GM12878 (cell line): ENCODE measurements around the gene NFAT5. TPM values are rescaled to one million over a fixed set of nuclear protein-coding genes. Genes with fewer than 3 reads are reported as not detected.

Experiments
- ATAC-seq: fragments of 200-7000 bp; cut with Tn5 transposase; 3 replicates; pipeline ENCODE4 v1.9.1; 2020; ENCODE audit warnings: mild to moderate bottlenecking, moderate library complexity
- BruUV-seq: library from RNA; stranded (reverse); fragments of 400-500 nt; replicated peaks from 2 replicates; lab custom pipeline; 2021; lab: Mats Ljungman, UMichigan
- CTCF ChIA-PET: fragments of 300-600 bp; sonication (Branson Sonifier 250); formaldehyde crosslinking; extraction: SDS; loops from one replicate; lab custom pipeline; 2021; ENCODE audit warnings: inconsistent platforms; lab: Yijun Ruan, JAX
- POLR2A ChIA-PET: fragments of 350-600 bp; formaldehyde crosslinking; extraction: SDS; loops from one replicate; lab custom pipeline; 2021; ENCODE audit warnings: inconsistent platforms; lab: Charles Lee
- RAD21 ChIA-PET: fragments of 300-600 bp; sonication (Branson Sonifier 250); formaldehyde crosslinking; loops from one replicate; lab custom pipeline; 2023; ENCODE audit warnings: antibody characterized with exemption; ENCODE audit not compliant: unreplicated experiment; lab: Charles Lee
- SMC1A ChIA-PET: fragments of 300-600 bp; sonication (Branson Sonifier 250); formaldehyde crosslinking; loops from one replicate; lab custom pipeline; 2023; ENCODE audit not compliant: unreplicated experiment, uncharacterized antibody; lab: Charles Lee
- DNase-seq: peaks from one replicate; pipeline ENCODE4 v3.0.0-alpha.2; 2011; ENCODE audit warnings: low read depth, low spot score
- FAIRE-seq: peaks from 3 replicates; lab custom pipeline; 2011; peaks lifted over from hg19 to GRCh38; lab: Jason Lieb, UNC
- H2AFZ ChIP-seq: 2 replicates; pipeline ENCODE4 v1.6.0; 2011; ENCODE audit warnings: low read depth, low read length, control low read depth; ENCODE audit not compliant: control insufficient read depth
- H3K27ac ChIP-seq: 2 replicates; pipeline ENCODE4 v1.5.1; 2011; ENCODE audit warnings: control low read depth; ENCODE audit not compliant: control insufficient read depth, insufficient read depth
- H3K27me3 ChIP-seq, 2 experiments: replicated peaks in 1 of 2; 2 replicates each; pipeline versions ENCODE4 v1.6.0 to v1.6.1; 2011; ENCODE audit warnings: low read length in 1 of 2; ENCODE audit not compliant: control insufficient read depth in 2 of 2, insufficient read depth in 2 of 2
- H3K36me3 ChIP-seq, 2 experiments: 2 replicates each; pipeline ENCODE4 v1.5.1; 2011; ENCODE audit warnings: low read length in 1 of 2; ENCODE audit not compliant: control insufficient read depth in 2 of 2, insufficient read depth in 2 of 2
- H3K4me1 ChIP-seq: 2 replicates; pipeline ENCODE4 v1.6.1; 2011; ENCODE audit warnings: mild to moderate bottlenecking, low read length, moderate library complexity, mixed read lengths; ENCODE audit not compliant: control insufficient read depth, insufficient read depth
- H3K4me2 ChIP-seq: 2 replicates; pipeline ENCODE4 v1.6.0; 2011; ENCODE audit warnings: control low read depth; ENCODE audit not compliant: control insufficient read depth, insufficient read depth
- H3K4me3 ChIP-seq: fragments of 200-600 bp; sonication (generic); 2 replicates; pipeline ENCODE4 v1.5.1; 2016
- H3K79me2 ChIP-seq: 2 replicates; pipeline ENCODE4 v1.6.0; 2011; ENCODE audit warnings: low read length; ENCODE audit not compliant: control insufficient read depth, insufficient read depth
- H3K9ac ChIP-seq: 2 replicates; pipeline ENCODE4 v1.8.0; 2011; ENCODE audit warnings: low read length, control low read depth, mixed read lengths; ENCODE audit not compliant: control insufficient read depth, insufficient read depth
- H3K9me3 ChIP-seq: replicated peaks from 3 replicates; pipeline ENCODE4 v1.5.1; 2011; ENCODE audit warnings: mild to moderate bottlenecking, low read length; ENCODE audit not compliant: control insufficient read depth, insufficient read depth
- H4K20me1 ChIP-seq: 2 replicates; pipeline ENCODE4 v1.6.0; 2011; ENCODE audit not compliant: control insufficient read depth, insufficient read depth
- DPF2 ChIP-seq: fragments of 450-650 bp; IDR thresholded peaks from 2 replicates; pipeline ENCODE4 v1.6.1; 2017; ENCODE audit warnings: mild to moderate bottlenecking
- EGR1 ChIP-seq, 2 experiments: IDR thresholded peaks; 1 replicate in 1 of 2; 2 replicates in 1 of 2; pipeline ENCODE4 v1.6.1; 2011 to 2012; ENCODE audit warnings: low read depth in 2 of 2, low read length in 2 of 2, borderline replicate concordance in 1 of 2, mild to moderate bottlenecking in 1 of 2, moderate library complexity in 1 of 2
- NFYB ChIP-seq: IDR thresholded peaks from 2 replicates; pipeline ENCODE4 v1.6.1; 2011; ENCODE audit warnings: low read depth, mild to moderate bottlenecking, low read length, improper control_type of control experiment, moderate library complexity; ENCODE audit not compliant: insufficient read depth
- NRF1 ChIP-seq: conservative IDR thresholded peaks from 2 replicates; pipeline ENCODE4 v1.6.1; 2011; ENCODE audit warnings: mild to moderate bottlenecking, low read depth, low read length, improper control_type of control experiment
- POLR2AphosphoS2 ChIP-seq: IDR thresholded peaks from 2 replicates; pipeline ENCODE4 v1.6.1; 2011; ENCODE audit warnings: low read depth, mild to moderate bottlenecking, low read length, improper control_type of control experiment, moderate library complexity
- RAD51 ChIP-seq: fragments of 450-650 bp; IDR thresholded peaks from 2 replicates; pipeline ENCODE4 v1.6.1; 2016; ENCODE audit warnings: moderate library complexity, mild to moderate bottlenecking, inconsistent platforms
- RCOR1 ChIP-seq: conservative IDR thresholded peaks from 2 replicates; pipeline ENCODE4 v1.6.1; 2012; ENCODE audit warnings: low read depth, low read length, improper control_type of control experiment
- SP1 ChIP-seq: IDR thresholded peaks from one replicate; pipeline ENCODE4 v1.6.1; 2011; ENCODE audit warnings: low read depth, low read length
- ZSCAN29 ChIP-seq: fragments of 450-650 bp; IDR thresholded peaks from 2 replicates; pipeline ENCODE4 v1.6.1; 2017; ENCODE audit warnings: mild to moderate bottlenecking, moderate library complexity
- WGBS: methylation state at CpG from one replicate; pipeline ENCODE4 v1.1.6; 2016; ENCODE audit warnings: low lambda C conversion rate; ENCODE audit not compliant: insufficient replicate concordance, insufficient coverage; ENCODE audit errors: missing lambda C conversion rate; 5-methylcytosine and 5-hydroxymethylcytosine counted together
- in situ Hi-C: fragments of 300-500 bp; cut with MboI; formaldehyde crosslinking; loops from 9 replicates; pipeline ENCODE4 v1.14.3; 2018; ENCODE audit warnings: mixed read lengths
- intact Hi-C: fragments of 100-400 bp; cut with micrococcal nuclease; formaldehyde crosslinking; loops from one replicate; pipeline ENCODE4 v1.14.2; 2022; ENCODE audit not compliant: unreplicated experiment
- polyA plus RNA-seq, 11 experiments: library from polyadenylated mRNA; depleted of rRNA in 4 of 11; unstranded in 6 of 11; stranded (reverse) in 5 of 11; fragments of >200 nt; fragmentation: Nextera tagmentation in 4 of 11; fragmentation: Illumina TruSeq in 1 of 11; extraction: Ambion mirVana in 4 of 11; extraction: Trizol in 1 of 11; gene quantifications; 1 replicate in 1 of 11; 2 replicates in 10 of 11; pipeline versions ENCODE4 v1.2.1 to v1.2.3, GENCODE V29; 2011 to 2016; ENCODE audit warnings: inconsistent platforms in 2 of 11, missing spikeins in 2 of 11, low read depth in 1 of 11
- total RNA-seq, 4 experiments: library from RNA; depleted of rRNA in 3 of 4; stranded (reverse); fragments of >200 nt in 3 of 4; fragmentation: Illumina TruSeq in 1 of 4; extraction: Trizol in 1 of 4; gene quantifications; 2 replicates each; pipeline versions ENCODE4 v1.2.1 to v1.2.3, GENCODE V29; 2013 to 2021
- TF ChIP-seq, protein P1 (sequence below): fragments of 450-650 bp; IDR thresholded peaks from 2 replicates; pipeline ENCODE4 v1.6.1; 2016; ENCODE audit warnings: mild to moderate bottlenecking
- TF ChIP-seq, protein P2 (sequence below): fragments of 150-350 bp; IDR thresholded peaks from 2 replicates; pipeline ENCODE4 v1.6.1; 2014; ENCODE audit warnings: mild to moderate bottlenecking, low read depth, low read length

Gene NFAT5
- total and polyA plus RNA-seq, 10 of the 15 experiments (the other 5 are each of a cell fraction or from before 2014, with no cell fraction given): 0.58 to 31.5 (median 12.7) TPM

DNA sequence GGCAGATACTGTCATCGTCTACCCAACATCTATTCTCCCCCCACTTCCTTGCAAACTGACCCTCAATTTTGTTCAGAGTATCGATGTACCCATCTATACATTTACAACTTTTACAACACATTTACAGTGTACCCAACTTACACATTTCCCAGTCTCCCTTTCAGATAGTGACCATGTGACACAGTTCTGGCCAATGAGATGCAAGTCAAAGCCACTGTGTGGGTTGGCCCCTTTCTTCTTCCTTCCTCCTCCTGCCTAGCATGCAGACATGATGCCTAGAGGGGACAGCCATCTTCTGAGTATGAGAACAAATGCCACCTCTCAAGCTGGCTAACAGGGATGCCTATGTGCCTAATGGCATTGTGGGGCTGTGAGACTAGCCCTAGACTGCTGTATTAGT is 11.3 kb upstream of the NFAT5 start:
- FAIRE-seq: no peak
- in situ Hi-C loops: no loop called here
- Histone ChIP-seq H3K27ac (no peak overlapping the region), H3K36me3 (no peaks in the 10 kb centered on the region), H3K27me3 (no peaks in the 10 kb centered on the region), H3K4me2 (no peak overlapping the region), H3K4me3 (no peak overlapping the region), H3K9ac (no peak overlapping the region), H3K4me1 (peaks cover 5% of the 10 kb centered on the region), H3K79me2 (no peaks in the 10 kb centered on the region), H2AFZ (no peak overlapping the region), H4K20me1 (no peaks in the 10 kb centered on the region), H3K9me3 (no peaks in the 10 kb centered on the region; the same call in 2 of the 3 replicates)
- TF ChIP-seq RAD51 (peak; percentile 19; the same call in 1 of the 2 replicates), NFYB (0 out of 2 replicates have a peak, but pooled peaks have one; percentile 27), EGR1 (IDR thresholded peaks at IDR 0.05; ENCODE audit: borderline replicate concordance in 1 of 2, low read depth in 2 of 2, low read length in 2 of 2) (no peak), NRF1 (no peak)
- BruUV-seq: no TSS peak
- no peak for DNase-seq
- SMC1A ChIA-PET: interaction anchor here (1.1 kb wide), 1 partner anchor 9 kb away, joined by 6 read pairs; no protein-coding TSS in a partner anchor
- intact Hi-C loops: no loop called here
- RAD21 ChIA-PET: interaction anchor here (0.8 kb wide), 1 partner anchor 34 kb away, joined by 3 read pairs; no protein-coding TSS in a partner anchor
- POLR2A ChIA-PET: interaction anchor here (1.0 kb wide), 1 partner anchor 20 kb away, joined by 3 read pairs; no protein-coding TSS in a partner anchor
- peak; percentile 46 for ATAC-seq
- 89% methylated on average over 2 of the region's 2 CpGs for WGBS
- CTCF ChIA-PET: interaction anchor here (1.1 to 1.5 kb wide), 2 partner anchors 11 to 85 kb away, joined by 3 to 6 read pairs; no protein-coding TSS in a partner anchor

DNA sequence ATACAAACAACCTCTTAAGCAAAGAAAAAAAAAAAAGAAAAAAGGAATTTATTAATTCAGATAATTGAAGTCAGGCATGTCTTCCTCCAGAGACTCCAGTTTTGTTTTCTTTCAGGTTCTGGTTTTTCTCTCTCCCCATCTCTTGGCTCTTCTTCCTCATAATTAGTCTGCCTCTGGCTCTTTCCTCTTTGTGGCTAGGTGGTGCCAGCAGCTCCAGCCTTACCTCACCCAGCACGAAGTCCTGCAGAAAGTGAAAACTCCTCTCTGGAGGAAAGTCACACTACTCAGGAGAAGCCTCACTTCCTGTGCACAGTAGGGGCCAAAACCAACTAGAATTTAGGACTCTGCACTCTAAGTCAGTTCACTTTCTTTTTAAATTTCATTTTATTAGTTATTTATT is 10.3 kb upstream of the NFAT5 start:
- peak; percentile 29; the same call in 1 of the 3 replicates for ATAC-seq
- peak overlapping the region; percentile 69 for H2AFZ ChIP-seq
- no peaks in the 10 kb centered on the region for H3K79me2 ChIP-seq
- H3K9me3 ChIP-seq: no peaks in the 10 kb centered on the region; the same call in 2 of the 3 replicates
- RAD21 ChIA-PET: no interaction called here
- CTCF ChIA-PET: interaction anchor here (0.9 to 1.3 kb wide), 2 partner anchors 25 to 159 kb away, joined by 3 read pairs; no protein-coding TSS in a partner anchor
- no TSS peak for BruUV-seq
- no peak for FAIRE-seq
- peak overlapping the region; percentile 37; the same call in 1 of the 2 replicates for H3K27ac ChIP-seq
- H3K9ac ChIP-seq: no peak overlapping the region
- no peak overlapping the region; the same call in 1 of the 2 replicates for H3K4me2 ChIP-seq
- no peaks in the 10 kb centered on the region for H4K20me1 ChIP-seq
- DNase-seq: no peak
- SMC1A ChIA-PET: no interaction called here
- peaks cover 5% of the 10 kb centered on the region for H3K4me1 ChIP-seq
- no peaks in the 10 kb centered on the region for H3K27me3 ChIP-seq
- WGBS: 0% methylated on average over 1 of the region's 1 CpG
- POLR2A ChIA-PET: interaction anchor here (1.0 kb wide), 1 partner anchor 21 kb away, joined by 3 read pairs; no protein-coding TSS in a partner anchor
- H3K36me3 ChIP-seq: no peaks in the 10 kb centered on the region
- intact Hi-C loops: no loop called here
- in situ Hi-C loops: no loop called here
- no peak overlapping the region for H3K4me3 ChIP-seq
- TF ChIP-seq DPF2 (no peak), RCOR1 (no peak), SP1 (no peak), ZSCAN29 (no peak), POLR2AphosphoS2 (no peak)
- TF ChIP-seq, protein P1, sequence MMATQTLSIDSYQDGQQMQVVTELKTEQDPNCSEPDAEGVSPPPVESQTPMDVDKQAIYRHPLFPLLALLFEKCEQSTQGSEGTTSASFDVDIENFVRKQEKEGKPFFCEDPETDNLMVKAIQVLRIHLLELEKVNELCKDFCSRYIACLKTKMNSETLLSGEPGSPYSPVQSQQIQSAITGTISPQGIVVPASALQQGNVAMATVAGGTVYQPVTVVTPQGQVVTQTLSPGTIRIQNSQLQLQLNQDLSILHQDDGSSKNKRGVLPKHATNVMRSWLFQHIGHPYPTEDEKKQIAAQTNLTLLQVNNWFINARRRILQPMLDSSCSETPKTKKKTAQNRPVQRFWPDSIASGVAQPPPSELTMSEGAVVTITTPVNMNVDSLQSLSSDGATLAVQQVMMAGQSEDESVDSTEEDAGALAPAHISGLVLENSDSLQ: no peak
- TF ChIP-seq, protein P2, sequence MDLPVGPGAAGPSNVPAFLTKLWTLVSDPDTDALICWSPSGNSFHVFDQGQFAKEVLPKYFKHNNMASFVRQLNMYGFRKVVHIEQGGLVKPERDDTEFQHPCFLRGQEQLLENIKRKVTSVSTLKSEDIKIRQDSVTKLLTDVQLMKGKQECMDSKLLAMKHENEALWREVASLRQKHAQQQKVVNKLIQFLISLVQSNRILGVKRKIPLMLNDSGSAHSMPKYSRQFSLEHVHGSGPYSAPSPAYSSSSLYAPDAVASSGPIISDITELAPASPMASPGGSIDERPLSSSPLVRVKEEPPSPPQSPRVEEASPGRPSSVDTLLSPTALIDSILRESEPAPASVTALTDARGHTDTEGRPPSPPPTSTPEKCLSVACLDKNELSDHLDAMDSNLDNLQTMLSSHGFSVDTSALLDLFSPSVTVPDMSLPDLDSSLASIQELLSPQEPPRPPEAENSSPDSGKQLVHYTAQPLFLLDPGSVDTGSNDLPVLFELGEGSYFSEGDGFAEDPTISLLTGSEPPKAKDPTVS: no peak
